Measurements from ENCODE around the gene MOG.

GRCh38 chr6:29671026-29671425, 14.1 kb downstream of the MOG start:
- TF ChIP-seq CTCF (IDR thresholded peaks at IDR 0.05) (no peak), POLR2A (IDR thresholded peaks at IDR 0.05) (no peak)
